K562 (cell line): ENCODE measurements around the gene ASCC3. TPM values are rescaled to one million over a fixed set of nuclear protein-coding genes. Genes with fewer than 3 reads are reported as not detected.

Source experiments
- ETV5 ChIP-seq: sonication (generic); formaldehyde crosslinking; IDR thresholded peaks from 2 replicates; pipeline ENCODE4 v1.4.0; 2020; ENCODE audit warnings: low read depth, mild to moderate bottlenecking, missing genetic modification reagents
- GABPB2 ChIP-seq: fragments of 250-450 bp; sonication (Bioruptor Pico); conservative IDR thresholded peaks from 2 replicates; pipeline ENCODE4 v1.5.1; 2021; ENCODE audit warnings: mild to moderate bottlenecking
- NKRF ChIP-seq: fragments of 450-650 bp; IDR thresholded peaks from 2 replicates; pipeline ENCODE4 v1.6.1; 2016; ENCODE audit warnings: borderline replicate concordance
- PHB2 ChIP-seq: fragments of 450-650 bp; IDR thresholded peaks from 2 replicates; pipeline ENCODE4 v1.6.1; 2017; ENCODE audit warnings: low read depth
- RBBP5 ChIP-seq: fragments of 200-600 bp; sonication (generic); IDR thresholded peaks from 2 replicates; pipeline ENCODE4 v1.6.1; 2012; ENCODE audit warnings: borderline replicate concordance, mild to moderate bottlenecking, low read length, control low read depth, inconsistent platforms; ENCODE audit not compliant: insufficient read depth, poor library complexity, severe bottlenecking
- TAF9B ChIP-seq: fragments of 450-650 bp; IDR thresholded peaks from 2 replicates; pipeline ENCODE4 v1.6.1; 2018; ENCODE audit warnings: mild to moderate bottlenecking; ENCODE audit not compliant: partially characterized antibody
- TFE3 ChIP-seq: fragments of 450-650 bp; formaldehyde crosslinking; IDR thresholded peaks from 2 replicates; pipeline ENCODE4 v1.4.0; 2020; ENCODE audit warnings: mild to moderate bottlenecking, mixed read lengths
- ZNF174 ChIP-seq: fragments of 250-450 bp; sonication (Bioruptor Pico); IDR thresholded peaks from 2 replicates; pipeline ENCODE4 v1.4.0; 2020; ENCODE audit warnings: mild to moderate bottlenecking
- polyA plus RNA-seq, 8 experiments: library from polyadenylated mRNA; depleted of rRNA in 4 of 8; stranded (reverse) in 5 of 8; unstranded in 3 of 8; fragments of >200 nt; fragmentation: Nextera tagmentation in 2 of 8; fragmentation: Illumina TruSeq in 1 of 8; extraction: Ambion mirVana in 2 of 8; extraction: Trizol in 1 of 8; gene quantifications; 2 replicates each; pipeline versions ENCODE4 v1.2.1 to v1.2.3, GENCODE V29; 2011 to 2014; ENCODE audit warnings: inconsistent platforms in 1 of 8, missing spikeins in 1 of 8
- total RNA-seq, 7 experiments: library from RNA; depleted of rRNA in 6 of 7; stranded (reverse); fragments of >200 nt in 6 of 7; fragmentation: Illumina TruSeq in 2 of 7; extraction: Trizol in 2 of 7; gene quantifications; 2 replicates each; pipeline versions ENCODE4 v1.2.1 to v1.2.3, GENCODE V29; 2011 to 2021; ENCODE audit warnings: low replicate concordance in 1 of 7
- TF ChIP-seq, protein P1 (sequence below), 3 experiments: IDR thresholded peaks in 2 of 3; conservative IDR thresholded peaks in 1 of 3; 2 replicates each; pipeline ENCODE4 v1.5.1; 2011 to 2012; ENCODE audit warnings: low read length in 3 of 3, mild to moderate bottlenecking in 3 of 3, control low read depth in 2 of 3, improper control_type of control experiment in 1 of 3, inconsistent platforms in 1 of 3, low read depth in 1 of 3, mixed read lengths in 1 of 3, moderate library complexity in 1 of 3; ENCODE audit not compliant: insufficient read depth in 2 of 3
- TF ChIP-seq, protein P2 (sequence below): fragments of 250-450 bp; sonication (Bioruptor Pico); IDR thresholded peaks from 2 replicates; pipeline ENCODE4 v1.4.0; 2020
- TF ChIP-seq, protein P3 (sequence below): fragments of 450-650 bp; formaldehyde crosslinking; IDR thresholded peaks from 2 replicates; pipeline ENCODE4 v1.4.0; 2022; ENCODE audit warnings: missing genetic modification characterization

ASCC3 gene
- total and polyA plus RNA-seq, 9 of the 15 experiments (the other 6 are each of a cell fraction or from before 2014, with no cell fraction given) = 16.1 to 56.1 (median 33.9) TPM

- TF ChIP-seq, protein P1, sequence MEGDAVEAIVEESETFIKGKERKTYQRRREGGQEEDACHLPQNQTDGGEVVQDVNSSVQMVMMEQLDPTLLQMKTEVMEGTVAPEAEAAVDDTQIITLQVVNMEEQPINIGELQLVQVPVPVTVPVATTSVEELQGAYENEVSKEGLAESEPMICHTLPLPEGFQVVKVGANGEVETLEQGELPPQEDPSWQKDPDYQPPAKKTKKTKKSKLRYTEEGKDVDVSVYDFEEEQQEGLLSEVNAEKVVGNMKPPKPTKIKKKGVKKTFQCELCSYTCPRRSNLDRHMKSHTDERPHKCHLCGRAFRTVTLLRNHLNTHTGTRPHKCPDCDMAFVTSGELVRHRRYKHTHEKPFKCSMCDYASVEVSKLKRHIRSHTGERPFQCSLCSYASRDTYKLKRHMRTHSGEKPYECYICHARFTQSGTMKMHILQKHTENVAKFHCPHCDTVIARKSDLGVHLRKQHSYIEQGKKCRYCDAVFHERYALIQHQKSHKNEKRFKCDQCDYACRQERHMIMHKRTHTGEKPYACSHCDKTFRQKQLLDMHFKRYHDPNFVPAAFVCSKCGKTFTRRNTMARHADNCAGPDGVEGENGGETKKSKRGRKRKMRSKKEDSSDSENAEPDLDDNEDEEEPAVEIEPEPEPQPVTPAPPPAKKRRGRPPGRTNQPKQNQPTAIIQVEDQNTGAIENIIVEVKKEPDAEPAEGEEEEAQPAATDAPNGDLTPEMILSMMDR (IDR thresholded peaks at IDR 0.05 in 2 of 3, conservative IDR thresholded peaks at IDR 0.05 in 1 of 3; ENCODE audit: insufficient read depth in 2 of 3, low read depth in 1 of 3, low read length in 3 of 3) = no peak
- TF ChIP-seq ZNF174 (no peak), NKRF (peak; percentile 94), TFE3 (CRISPR knock-in tag) (no peak), ETV5 (CRISPR knock-in tag) (0 out of 2 replicates have a peak, but pooled peaks have one; percentile 53), GABPB2 (CRISPR knock-in tag) (no peak), PHB2 (no peak), RBBP5 (peak; percentile 100), TAF9B (no peak)
- TF ChIP-seq, protein P2, sequence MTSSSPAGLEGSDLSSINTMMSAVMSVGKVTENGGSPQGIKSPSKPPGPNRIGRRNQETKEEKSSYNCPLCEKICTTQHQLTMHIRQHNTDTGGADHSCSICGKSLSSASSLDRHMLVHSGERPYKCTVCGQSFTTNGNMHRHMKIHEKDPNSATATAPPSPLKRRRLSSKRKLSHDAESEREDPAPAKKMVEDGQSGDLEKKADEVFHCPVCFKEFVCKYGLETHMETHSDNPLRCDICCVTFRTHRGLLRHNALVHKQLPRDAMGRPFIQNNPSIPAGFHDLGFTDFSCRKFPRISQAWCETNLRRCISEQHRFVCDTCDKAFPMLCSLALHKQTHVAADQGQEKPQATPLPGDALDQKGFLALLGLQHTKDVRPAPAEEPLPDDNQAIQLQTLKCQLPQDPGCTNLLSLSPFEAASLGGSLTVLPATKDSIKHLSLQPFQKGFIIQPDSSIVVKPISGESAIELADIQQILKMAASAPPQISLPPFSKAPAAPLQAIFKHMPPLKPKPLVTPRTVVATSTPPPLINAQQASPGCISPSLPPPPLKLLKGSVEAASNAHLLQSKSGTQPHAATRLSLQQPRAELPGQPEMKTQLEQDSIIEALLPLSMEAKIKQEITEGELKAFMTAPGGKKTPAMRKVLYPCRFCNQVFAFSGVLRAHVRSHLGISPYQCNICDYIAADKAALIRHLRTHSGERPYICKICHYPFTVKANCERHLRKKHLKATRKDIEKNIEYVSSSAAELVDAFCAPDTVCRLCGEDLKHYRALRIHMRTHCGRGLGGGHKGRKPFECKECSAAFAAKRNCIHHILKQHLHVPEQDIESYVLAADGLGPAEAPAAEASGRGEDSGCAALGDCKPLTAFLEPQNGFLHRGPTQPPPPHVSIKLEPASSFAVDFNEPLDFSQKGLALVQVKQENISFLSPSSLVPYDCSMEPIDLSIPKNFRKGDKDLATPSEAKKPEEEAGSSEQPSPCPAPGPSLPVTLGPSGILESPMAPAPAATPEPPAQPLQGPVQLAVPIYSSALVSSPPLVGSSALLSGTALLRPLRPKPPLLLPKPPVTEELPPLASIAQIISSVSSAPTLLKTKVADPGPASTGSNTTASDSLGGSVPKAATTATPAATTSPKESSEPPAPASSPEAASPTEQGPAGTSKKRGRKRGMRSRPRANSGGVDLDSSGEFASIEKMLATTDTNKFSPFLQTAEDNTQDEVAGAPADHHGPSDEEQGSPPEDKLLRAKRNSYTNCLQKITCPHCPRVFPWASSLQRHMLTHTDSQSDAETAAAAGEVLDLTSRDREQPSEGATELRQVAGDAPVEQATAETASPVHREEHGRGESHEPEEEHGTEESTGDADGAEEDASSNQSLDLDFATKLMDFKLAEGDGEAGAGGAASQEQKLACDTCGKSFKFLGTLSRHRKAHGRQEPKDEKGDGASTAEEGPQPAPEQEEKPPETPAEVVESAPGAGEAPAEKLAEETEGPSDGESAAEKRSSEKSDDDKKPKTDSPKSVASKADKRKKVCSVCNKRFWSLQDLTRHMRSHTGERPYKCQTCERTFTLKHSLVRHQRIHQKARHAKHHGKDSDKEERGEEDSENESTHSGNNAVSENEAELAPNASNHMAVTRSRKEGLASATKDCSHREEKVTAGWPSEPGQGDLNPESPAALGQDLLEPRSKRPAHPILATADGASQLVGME (CRISPR knock-in tag) = no peak
- TF ChIP-seq, protein P3, sequence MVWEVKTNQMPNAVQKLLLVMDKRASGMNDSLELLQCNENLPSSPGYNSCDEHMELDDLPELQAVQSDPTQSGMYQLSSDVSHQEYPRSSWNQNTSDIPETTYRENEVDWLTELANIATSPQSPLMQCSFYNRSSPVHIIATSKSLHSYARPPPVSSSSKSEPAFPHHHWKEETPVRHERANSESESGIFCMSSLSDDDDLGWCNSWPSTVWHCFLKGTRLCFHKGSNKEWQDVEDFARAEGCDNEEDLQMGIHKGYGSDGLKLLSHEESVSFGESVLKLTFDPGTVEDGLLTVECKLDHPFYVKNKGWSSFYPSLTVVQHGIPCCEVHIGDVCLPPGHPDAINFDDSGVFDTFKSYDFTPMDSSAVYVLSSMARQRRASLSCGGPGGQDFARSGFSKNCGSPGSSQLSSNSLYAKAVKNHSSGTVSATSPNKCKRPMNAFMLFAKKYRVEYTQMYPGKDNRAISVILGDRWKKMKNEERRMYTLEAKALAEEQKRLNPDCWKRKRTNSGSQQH (CRISPR knock-in tag) = no peak
Measured at GRCh38 chr6:100880853-100881706, at the start of gene ASCC3 (continued).
